Testis (tissue), 2 donors: ENCODE results near the gene AP2B1.

Source experiments
- POLR2A ChIP-seq: fragments of 450-650 bp; IDR thresholded peaks from one replicate; pipeline ENCODE4 v1.6.1; 2017; ENCODE audit warnings: antibody characterized with exemption, mild to moderate bottlenecking, moderate library complexity
- TF ChIP-seq, protein P1 (sequence below), 3 experiments: fragments of 450-650 bp in 2 of 3; fragments of 200-600 bp in 1 of 3; sonication (generic) in 1 of 3; IDR thresholded peaks; one replicate each; pipeline ENCODE4 v1.5.1; 2016 to 2019; ENCODE audit warnings: antibody characterized with exemption in 3 of 3, mild to moderate bottlenecking in 2 of 3, moderate library complexity in 1 of 3

DNA sequence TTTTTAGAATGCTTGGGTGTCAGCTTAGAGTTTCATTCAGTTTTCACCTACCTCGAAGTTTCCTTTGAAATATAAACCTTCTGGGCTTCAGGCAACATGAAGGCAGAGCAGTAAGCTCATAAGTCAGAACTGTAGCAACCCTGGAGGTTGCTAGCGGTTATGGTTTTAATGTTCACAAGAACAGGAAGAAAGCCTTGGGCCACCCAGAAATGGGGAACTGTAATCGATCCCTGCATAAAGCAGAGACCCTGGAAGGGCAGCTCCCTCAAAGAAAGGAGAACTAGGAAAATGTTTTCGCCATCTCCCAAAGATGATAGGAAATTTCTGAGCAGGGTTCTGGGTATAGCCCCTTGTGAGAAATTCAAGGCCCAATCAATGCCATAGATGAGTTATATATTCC is 96.5 kb downstream of the AP2B1 start:
- TF ChIP-seq, protein P1, sequence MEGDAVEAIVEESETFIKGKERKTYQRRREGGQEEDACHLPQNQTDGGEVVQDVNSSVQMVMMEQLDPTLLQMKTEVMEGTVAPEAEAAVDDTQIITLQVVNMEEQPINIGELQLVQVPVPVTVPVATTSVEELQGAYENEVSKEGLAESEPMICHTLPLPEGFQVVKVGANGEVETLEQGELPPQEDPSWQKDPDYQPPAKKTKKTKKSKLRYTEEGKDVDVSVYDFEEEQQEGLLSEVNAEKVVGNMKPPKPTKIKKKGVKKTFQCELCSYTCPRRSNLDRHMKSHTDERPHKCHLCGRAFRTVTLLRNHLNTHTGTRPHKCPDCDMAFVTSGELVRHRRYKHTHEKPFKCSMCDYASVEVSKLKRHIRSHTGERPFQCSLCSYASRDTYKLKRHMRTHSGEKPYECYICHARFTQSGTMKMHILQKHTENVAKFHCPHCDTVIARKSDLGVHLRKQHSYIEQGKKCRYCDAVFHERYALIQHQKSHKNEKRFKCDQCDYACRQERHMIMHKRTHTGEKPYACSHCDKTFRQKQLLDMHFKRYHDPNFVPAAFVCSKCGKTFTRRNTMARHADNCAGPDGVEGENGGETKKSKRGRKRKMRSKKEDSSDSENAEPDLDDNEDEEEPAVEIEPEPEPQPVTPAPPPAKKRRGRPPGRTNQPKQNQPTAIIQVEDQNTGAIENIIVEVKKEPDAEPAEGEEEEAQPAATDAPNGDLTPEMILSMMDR (IDR thresholded peaks at IDR 0.05): no peak
- TF ChIP-seq POLR2A: no peak
